ENCODE results near the gene LRRN1. TPM values are rescaled to one million over a fixed set of nuclear protein-coding genes. Genes with fewer than 3 reads are reported as not detected.

LRRN1 gene
- total and polyA plus RNA-seq, 2 donors (not counting 1 experiment from before 2014, with no cell fraction given) = 0.02 to 0.33 TPM

DNA sequence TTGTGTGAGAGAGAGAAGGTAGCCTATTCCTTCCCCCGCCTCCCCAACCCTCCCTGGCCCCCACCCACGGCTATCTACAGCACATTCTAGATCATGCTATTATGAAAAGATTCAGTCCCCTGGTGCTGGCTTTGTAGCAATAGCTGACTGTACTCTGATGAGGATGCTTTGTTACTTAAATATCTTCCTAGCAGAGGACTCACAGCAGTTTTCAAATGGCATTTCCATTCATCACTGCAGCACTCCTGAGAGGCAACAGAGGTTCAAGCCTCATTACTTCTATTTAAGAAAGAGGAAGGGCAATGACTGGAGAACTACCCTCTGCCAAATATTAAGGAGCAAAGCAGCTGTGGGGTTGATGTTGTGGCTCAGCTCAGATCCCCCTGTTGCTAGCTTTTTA is 61.0 kb downstream of the LRRN1 start:
- Histone ChIP-seq H3K27me3 (ENCODE audit: control insufficient read depth, insufficient read depth, low read length) (no peaks in the 10 kb centered on the region), H3K4me3 (replicated peaks in 1 of 4; ENCODE audit: control extremely low read depth in 1 of 4, insufficient read depth in 1 of 4, low read depth in 3 of 4, low read length in 4 of 4) (no peak overlapping the region), H3K4me2 (ENCODE audit: extremely low read depth, insufficient read depth, low read length) (no peak overlapping the region), H3K4me1 (ENCODE audit: control insufficient read depth, extremely low read depth, insufficient read depth, low read length) (no peaks in the 10 kb centered on the region), H4K20me1 (ENCODE audit: control insufficient read depth, extremely low read depth, insufficient read depth, low read length) (no peaks in the 10 kb centered on the region), H3K79me2 (ENCODE audit: control insufficient read depth, insufficient read depth, low read length) (no peaks in the 10 kb centered on the region), H2AFZ (ENCODE audit: low read length) (no peak overlapping the region), H3K9me3 (ENCODE audit: control insufficient read depth, insufficient read depth, low read depth, low read length) (no peaks in the 10 kb centered on the region), H3K36me3 (ENCODE audit: control insufficient read depth, insufficient read depth, low read length) (no peaks in the 10 kb centered on the region), H3K27ac (ENCODE audit: insufficient read depth, low read length) (no peak overlapping the region), H3K9ac (ENCODE audit: insufficient read depth, low read length) (no peak overlapping the region)
- TF ChIP-seq CTCF (conservative IDR thresholded peaks at IDR 0.05 in 1 of 2, IDR thresholded peaks at IDR 0.05 in 1 of 2; ENCODE audit: low read depth in 1 of 2, low read length in 2 of 2) (no peak), EZH2 (IDR thresholded peaks at IDR 0.05; ENCODE audit: low read length, missing control alignments) (no peak)
- no peak for DNase-seq (ENCODE audit: low read depth in 2 of 2)

- H3K9me3 ChIP-seq (ENCODE audit: control insufficient read depth, insufficient read depth, low read depth, low read length) = no peaks in the 10 kb centered on the region
- TF ChIP-seq EZH2 (IDR thresholded peaks at IDR 0.05; ENCODE audit: low read length, missing control alignments) = no peak
- no peak for TF ChIP-seq CTCF (conservative IDR thresholded peaks at IDR 0.05 in 1 of 2, IDR thresholded peaks at IDR 0.05 in 1 of 2; ENCODE audit: low read depth in 1 of 2, low read length in 2 of 2)
- DNase-seq (ENCODE audit: low read depth in 2 of 2) = no peak
- H3K4me2 ChIP-seq (ENCODE audit: extremely low read depth, insufficient read depth, low read length) = no peak overlapping the region
- no peaks in the 10 kb centered on the region for H4K20me1 ChIP-seq (ENCODE audit: control insufficient read depth, extremely low read depth, insufficient read depth, low read length)
- H3K27ac ChIP-seq (ENCODE audit: insufficient read depth, low read length) = no peak overlapping the region
- no peaks in the 10 kb centered on the region for H3K27me3 ChIP-seq (ENCODE audit: control insufficient read depth, insufficient read depth, low read length)
- H2AFZ ChIP-seq (ENCODE audit: low read length) = no peak overlapping the region
- H3K9ac ChIP-seq (ENCODE audit: insufficient read depth, low read length) = no peak overlapping the region
- no peaks in the 10 kb centered on the region for H3K4me1 ChIP-seq (ENCODE audit: control insufficient read depth, extremely low read depth, insufficient read depth, low read length)
- H3K4me3 ChIP-seq (replicated peaks in 1 of 4; ENCODE audit: control extremely low read depth in 1 of 4, insufficient read depth in 1 of 4, low read depth in 3 of 4, low read length in 4 of 4) = no peak overlapping the region
- no peaks in the 10 kb centered on the region for H3K79me2 ChIP-seq (ENCODE audit: control insufficient read depth, insufficient read depth, low read length)
- no peaks in the 10 kb centered on the region for H3K36me3 ChIP-seq (ENCODE audit: control insufficient read depth, insufficient read depth, low read length)
These were observed 63.3 kb downstream of the LRRN1 start for GRCh38 chr3:3862534-3862933.

DNA sequence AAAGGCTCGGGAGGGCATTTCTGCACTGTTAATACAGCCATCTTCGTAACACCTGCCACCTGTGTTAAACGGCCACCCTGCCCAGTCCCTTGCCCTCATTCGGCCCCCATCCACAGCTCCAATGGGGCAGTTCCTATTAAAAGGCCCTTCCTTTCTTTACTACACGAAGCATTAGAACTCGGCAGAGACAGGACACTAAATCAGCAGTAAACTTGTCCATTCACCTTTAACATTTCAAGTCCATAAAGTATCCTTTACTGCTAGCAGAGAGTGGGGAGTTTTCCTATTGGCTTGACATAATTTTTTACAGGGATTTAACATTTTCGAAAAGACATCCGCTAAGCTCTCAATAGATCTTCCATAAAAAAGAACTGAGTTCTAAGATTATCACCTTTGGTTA is 76.3 kb downstream of the LRRN1 start:
- no peak overlapping the region for H3K9ac ChIP-seq (ENCODE audit: insufficient read depth, low read length)
- H3K9me3 ChIP-seq (ENCODE audit: control insufficient read depth, insufficient read depth, low read depth, low read length) = no peaks in the 10 kb centered on the region
- H3K79me2 ChIP-seq (ENCODE audit: control insufficient read depth, insufficient read depth, low read length) = no peaks in the 10 kb centered on the region
- H3K4me1 ChIP-seq (ENCODE audit: control insufficient read depth, extremely low read depth, insufficient read depth, low read length) = no peaks in the 10 kb centered on the region
- no peaks in the 10 kb centered on the region for H3K36me3 ChIP-seq (ENCODE audit: control insufficient read depth, insufficient read depth, low read length)
- no peak overlapping the region for H3K4me2 ChIP-seq (ENCODE audit: extremely low read depth, insufficient read depth, low read length)
- no peak overlapping the region for H3K27ac ChIP-seq (ENCODE audit: insufficient read depth, low read length)
- no peak overlapping the region for H3K4me3 ChIP-seq (replicated peaks in 1 of 4; ENCODE audit: control extremely low read depth in 1 of 4, insufficient read depth in 1 of 4, low read depth in 3 of 4, low read length in 4 of 4)
- H2AFZ ChIP-seq (ENCODE audit: low read length) = no peak overlapping the region
- no peak for DNase-seq (ENCODE audit: low read depth in 2 of 2)
- no peaks in the 10 kb centered on the region for H3K27me3 ChIP-seq (ENCODE audit: control insufficient read depth, insufficient read depth, low read length)
- no peaks in the 10 kb centered on the region for H4K20me1 ChIP-seq (ENCODE audit: control insufficient read depth, extremely low read depth, insufficient read depth, low read length)
- TF ChIP-seq EZH2 (IDR thresholded peaks at IDR 0.05; ENCODE audit: low read length, missing control alignments) (no peak), CTCF (conservative IDR thresholded peaks at IDR 0.05 in 1 of 2, IDR thresholded peaks at IDR 0.05 in 1 of 2; ENCODE audit: low read depth in 1 of 2, low read length in 2 of 2) (no peak)

Data from fibroblast of lung (primary cell).